GM23338 (cell line): ENCODE measurements around the gene SLC38A8.

ENCODE experiments used
- CTCF ChIP-seq, 2 experiments: fragments of 200-600 bp in 1 of 2; sonication (generic) in 1 of 2; conservative IDR thresholded peaks; 2 replicates each; pipeline versions ENCODE4 v1.5.1 to v1.6.1; 2016 to 2017; ENCODE audit warnings: antibody characterized with exemption in 2 of 2, low read depth in 2 of 2, mild to moderate bottlenecking in 2 of 2, moderate library complexity in 1 of 2
- EZH2 ChIP-seq: fragments of 200-600 bp; sonication (generic); IDR thresholded peaks from one replicate; pipeline ENCODE4 v1.8.0; 2017; ENCODE audit warnings: antibody characterized with exemption, mild to moderate bottlenecking, low read depth; ENCODE audit not compliant: unreplicated experiment
- JUNB ChIP-seq: IDR thresholded peaks from one replicate; pipeline ENCODE4 v1.6.1; 2016; ENCODE audit warnings: antibody characterized with exemption; ENCODE audit not compliant: unreplicated experiment
- POLR2AphosphoS5 ChIP-seq: IDR thresholded peaks from 2 replicates; pipeline ENCODE4 v1.6.1; 2016; ENCODE audit warnings: antibody characterized with exemption, low read depth
- REST ChIP-seq: IDR thresholded peaks from one replicate; pipeline ENCODE4 v1.6.1; 2018; ENCODE audit warnings: antibody characterized with exemption; ENCODE audit not compliant: unreplicated experiment

- TF ChIP-seq EZH2 (no peak), CTCF (conservative IDR thresholded peaks at IDR 0.05; ENCODE audit: low read depth in 2 of 2) (peak; percentile 82 to 93), POLR2AphosphoS5 (no peak), JUNB (no peak), REST (no peak)
Observed at GRCh38 chr16:84084570-84085270, 42.1 kb upstream of the SLC38A8 start.
